ENCODE measurements around the gene DIP2C.

Gene DIP2C

DNA sequence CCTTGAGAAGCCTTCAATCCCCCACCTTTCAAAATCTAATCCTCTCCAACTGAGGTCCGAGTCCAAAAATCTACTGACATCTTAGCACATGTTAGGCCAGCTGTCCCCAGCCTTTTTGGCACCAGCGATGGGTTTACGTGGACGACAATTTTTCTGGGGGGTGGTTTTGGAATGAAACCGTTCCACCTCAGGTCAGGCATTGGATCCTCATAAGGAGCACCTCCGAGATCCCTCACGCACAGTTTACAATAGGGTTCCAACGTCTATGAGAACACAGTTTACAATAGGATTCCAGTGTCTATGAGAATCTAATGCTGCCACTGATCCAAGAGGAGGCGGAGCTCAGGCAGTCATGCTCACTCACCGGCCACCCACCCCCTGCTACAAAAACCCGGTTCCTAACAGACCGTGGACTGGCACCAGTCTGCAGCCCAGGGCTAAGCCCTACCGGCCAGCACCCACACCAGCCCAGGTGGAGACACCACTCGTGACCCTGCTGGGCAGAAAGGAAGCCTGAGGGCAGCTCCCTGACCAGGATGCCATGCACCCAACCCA lies 107.6 kb downstream of the DIP2C start:
- DNase-seq (ENCODE audit: low read depth in 4 of 4, low spot score in 1 of 4): no peak

DNA sequence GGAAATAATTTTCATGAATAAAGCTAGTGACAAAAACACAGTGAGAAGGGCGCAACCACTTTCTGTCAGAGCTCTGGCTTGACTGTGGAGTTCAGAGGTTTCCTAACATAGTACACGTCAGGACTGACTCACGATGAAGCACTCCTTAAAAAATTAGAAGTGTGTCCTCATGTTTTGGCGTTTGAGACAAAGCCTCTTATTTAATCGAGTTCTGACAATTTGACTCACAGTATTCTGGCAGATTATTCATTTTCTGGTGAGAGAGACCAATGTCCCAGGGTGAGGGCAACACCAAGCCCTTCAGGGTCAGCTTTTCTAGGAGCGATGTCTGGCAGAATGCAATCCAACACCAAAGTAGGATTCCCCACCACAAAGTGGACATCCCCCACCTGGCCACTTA lies 108.7 kb downstream of the DIP2C start:
- DNase-seq (ENCODE audit: low read depth in 4 of 4, low spot score in 1 of 4): no peak

DNA sequence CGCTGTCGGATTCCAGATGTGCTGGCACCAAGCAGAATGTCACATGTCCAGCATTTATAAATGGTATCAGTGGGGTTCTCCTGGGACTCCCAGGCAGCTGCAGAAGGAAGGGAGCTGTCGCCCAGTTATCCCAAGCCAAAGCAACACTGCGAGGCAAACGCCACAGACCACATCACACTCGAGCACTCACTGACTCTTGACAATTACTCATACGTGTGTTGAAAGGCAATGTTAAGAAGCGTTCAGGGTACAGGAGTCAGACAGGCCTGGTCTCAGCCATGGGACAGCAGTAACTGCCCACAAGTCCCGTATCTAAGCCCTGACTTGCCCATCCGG lies 113.4 kb downstream of the DIP2C start:
- no peak for DNase-seq (ENCODE audit: low read depth in 4 of 4, low spot score in 1 of 4)

- no peak for DNase-seq (ENCODE audit: low read depth in 4 of 4, low spot score in 1 of 4)
These were observed 113.9 kb downstream of the DIP2C start for GRCh38 chr10:575402-576129.

GRCh38 chr10:572696-573095 lies 116.8 kb downstream of the DIP2C start:
- DNase-seq (ENCODE audit: low read depth in 4 of 4, low spot score in 1 of 4): no peak

- DNase-seq (ENCODE audit: low read depth in 4 of 4, low spot score in 1 of 4): no peak
These were observed 117.6 kb downstream of the DIP2C start for GRCh38 chr10:571688-572451.

- no peak for DNase-seq (ENCODE audit: low read depth in 4 of 4, low spot score in 1 of 4)
These were observed 118.3 kb downstream of the DIP2C start for GRCh38 chr10:571166-571565.

DNA sequence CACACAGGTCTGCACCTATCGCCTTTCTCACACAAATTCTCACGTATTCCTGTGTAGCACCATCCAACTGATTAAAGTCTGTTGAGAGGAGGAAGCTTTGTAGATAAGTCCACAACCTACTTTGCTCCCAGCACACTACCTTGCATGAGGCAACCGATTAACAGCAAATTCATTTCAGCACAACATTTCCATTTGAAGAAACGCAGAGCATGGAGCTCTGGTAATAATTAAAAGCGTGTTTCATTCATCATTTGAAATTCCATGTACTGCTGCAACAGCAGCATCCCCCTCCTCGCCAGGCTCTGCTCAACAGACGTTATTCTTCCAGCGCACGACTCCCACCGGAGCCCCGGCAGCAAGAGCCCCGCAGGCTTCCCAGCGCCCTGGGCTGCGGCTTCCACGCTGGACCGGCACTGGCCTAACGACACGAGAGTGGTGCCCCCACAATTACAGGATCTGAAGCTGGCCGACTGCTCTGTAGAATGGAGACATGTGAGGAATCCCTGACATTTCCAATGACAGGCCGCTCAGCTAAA lies 118.8 kb downstream of the DIP2C start:
- no peak for DNase-seq (ENCODE audit: low read depth in 4 of 4, low spot score in 1 of 4)

GRCh38 chr10:569961-570627 lies 119.4 kb downstream of the DIP2C start:
- DNase-seq (ENCODE audit: low read depth in 4 of 4, low spot score in 1 of 4): no peak

GRCh38 chr10:568848-569247 lies 120.6 kb downstream of the DIP2C start:
- no peak for DNase-seq (ENCODE audit: low read depth in 4 of 4, low spot score in 1 of 4)

- no peak for DNase-seq (ENCODE audit: low read depth in 4 of 4, low spot score in 1 of 4)
These were observed 121.6 kb downstream of the DIP2C start for GRCh38 chr10:567869-568268.

- no peak for DNase-seq (ENCODE audit: low read depth in 4 of 4, low spot score in 1 of 4)
These were observed 123.1 kb downstream of the DIP2C start for GRCh38 chr10:566241-566885.

DNA sequence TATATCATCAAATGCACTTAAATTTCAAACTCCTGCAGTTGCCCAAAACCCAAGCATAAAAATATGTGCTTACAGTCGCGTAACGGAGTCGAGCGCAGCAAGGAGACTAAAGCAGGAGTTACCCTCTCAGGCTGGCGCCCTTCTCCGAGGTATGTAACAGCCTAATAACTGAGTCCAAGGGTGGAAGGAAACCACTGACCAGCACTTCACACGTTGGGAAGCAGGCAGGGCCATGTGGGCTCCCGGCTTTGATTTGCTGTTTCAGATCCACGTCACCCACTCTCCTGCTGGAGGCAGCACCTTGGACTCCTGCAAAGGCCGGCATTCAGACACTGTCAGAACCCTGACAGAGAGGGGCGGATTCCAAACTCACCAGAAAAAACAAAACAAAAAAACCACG lies 123.8 kb downstream of the DIP2C start:
- DNase-seq (ENCODE audit: low read depth in 4 of 4, low spot score in 1 of 4): no peak

DNA sequence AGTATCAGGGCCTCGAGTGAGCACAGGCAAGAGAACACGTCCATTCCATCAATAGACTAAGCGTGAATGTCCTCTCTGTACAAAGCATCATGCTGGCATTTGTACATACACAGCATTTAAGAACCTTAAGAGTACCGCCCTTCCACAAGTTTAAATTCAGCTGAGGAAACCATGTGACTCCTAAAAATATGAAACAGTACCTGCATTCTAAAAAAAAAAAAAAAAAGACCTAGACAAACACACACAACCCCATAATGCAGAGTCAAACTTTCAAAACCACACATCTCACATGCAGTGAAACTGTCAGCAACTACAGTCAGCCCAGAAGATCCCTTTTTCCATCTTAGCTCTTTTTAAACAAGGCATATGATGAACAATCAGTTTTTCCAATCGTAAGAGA lies 124.3 kb downstream of the DIP2C start:
- no peak for DNase-seq (ENCODE audit: low read depth in 4 of 4, low spot score in 1 of 4)

DNA sequence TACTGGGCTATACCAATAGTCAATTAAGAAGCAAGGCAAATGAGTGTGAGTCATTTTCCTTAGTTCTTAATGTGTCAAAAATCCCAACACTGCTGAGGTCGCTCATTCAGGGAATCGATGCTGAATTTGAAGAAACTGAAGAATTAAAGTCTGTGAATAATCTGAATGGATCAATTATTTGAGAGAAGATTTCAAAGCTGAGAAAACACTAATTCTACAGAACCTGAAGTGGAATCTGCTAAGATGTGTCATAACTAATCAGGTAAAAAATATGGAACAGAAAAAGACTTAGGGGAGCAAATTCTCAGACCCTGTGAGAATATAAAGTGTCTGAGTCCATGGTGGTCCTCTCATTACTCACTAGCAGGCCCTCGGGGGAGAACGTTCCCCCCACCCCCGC lies 125.6 kb downstream of the DIP2C start:
- no peak for DNase-seq (ENCODE audit: low read depth in 4 of 4, low spot score in 1 of 4)

- DNase-seq (ENCODE audit: low read depth in 4 of 4, low spot score in 1 of 4): no peak
These were observed 127.3 kb downstream of the DIP2C start for GRCh38 chr10:562142-562541.

GRCh38 chr10:561721-562120 lies 127.7 kb downstream of the DIP2C start:
- DNase-seq (ENCODE audit: low read depth in 4 of 4, low spot score in 1 of 4): no peak

- DNase-seq (ENCODE audit: low read depth in 4 of 4, low spot score in 1 of 4): no peak
These were observed 129.0 kb downstream of the DIP2C start for GRCh38 chr10:560314-560992.

GRCh38 chr10:559767-560047 lies 129.8 kb downstream of the DIP2C start:
- DNase-seq (ENCODE audit: low read depth in 4 of 4, low spot score in 1 of 4): no peak

- DNase-seq (ENCODE audit: low read depth in 4 of 4, low spot score in 1 of 4): no peak
These were observed 130.3 kb downstream of the DIP2C start for GRCh38 chr10:558891-559766.
